Left lobe of liver (tissue), 2 donors: ENCODE results near the gene CKAP5. TPM values are rescaled to one million over a fixed set of nuclear protein-coding genes. Genes with fewer than 3 reads are reported as not detected.
"Not testable (repeated sequence)": the region's sequence is repeated elsewhere in the genome, so short reads cannot be mapped to it uniquely, and the experiment has no call there.

Source experiments
- ATAC-seq: fragments of 200-7000 bp; cut with Tn5 transposase; one replicate; pipeline ENCODE4 v1.9.1; 2020; ENCODE audit warnings: mild to moderate bottlenecking, moderate library complexity
- DNase-seq: peaks from one replicate; pipeline ENCODE4 v3.0.0-alpha.2; 2020; ENCODE audit warnings: low spot score
- total RNA-seq: library from RNA; stranded (reverse); gene quantifications from one replicate; pipeline ENCODE4 v1.2.1, GENCODE V29; 2021
- donor health status: DM: no; HTN: no; CAD: no; lungs with moderate emphysema.
- donor health status: DM: no; HTN: yes; CAD: no.

The CKAP5 gene
- total RNA-seq, 1 donor from 2014 or later, result 19.5 TPM

- DNase-seq (no peak), ATAC-seq (peak; percentile 7)
Measured at GRCh38 chr11:46729110-46730027, 116.7 kb downstream of the CKAP5 start.

GRCh38 chr11:46728659-46729040 is 117.4 kb downstream of the CKAP5 start:
- ATAC-seq (no peak), DNase-seq (no peak)

- ATAC-seq (no peak), DNase-seq (no peak)
Measured at GRCh38 chr11:46727952-46728658, 118.0 kb downstream of the CKAP5 start.

GRCh38 chr11:46726206-46726862 is 119.7 kb downstream of the CKAP5 start:
- DNase-seq (no peak), ATAC-seq (peak; percentile 3)

GRCh38 chr11:46725338-46726205 is 120.5 kb downstream of the CKAP5 start:
- ATAC-seq (no peak), DNase-seq (no peak)

- no peak for DNase-seq
Measured at GRCh38 chr11:46724088-46724487, 122.0 kb downstream of the CKAP5 start.

GRCh38 chr11:46723359-46723680 is 122.8 kb downstream of the CKAP5 start:
- no peak for DNase-seq
- ATAC-seq, result no peak

More at GRCh38 chr11:46724088-46724487, 122.0 kb downstream of the CKAP5 start:
- peak; percentile 41 for ATAC-seq

- DNase-seq, result no peak
- no peak for ATAC-seq
Measured at GRCh38 chr11:46722566-46723358, 123.3 kb downstream of the CKAP5 start.

- ATAC-seq, result no peak
- DNase-seq, result no peak
Measured at GRCh38 chr11:46721286-46721685, 124.8 kb downstream of the CKAP5 start.

GRCh38 chr11:46719543-46720218 is 126.4 kb downstream of the CKAP5 start:
- no peak for DNase-seq
- no peak for ATAC-seq

GRCh38 chr11:46719048-46719542 is 127.0 kb downstream of the CKAP5 start, which contains the start of gene F2:
Gene F2 (plus strand): TSS chr11:46719213. CDS start chr11:46719236, 23 bp downstream.
- peak; percentile 94 for DNase-seq
- ATAC-seq, result peak; percentile 71

- ATAC-seq (peak; percentile 78), DNase-seq (peak; percentile 98)
Measured at GRCh38 chr11:46718155-46719019, 127.7 kb downstream of the CKAP5 start.

GRCh38 chr11:46717825-46718154 is 128.3 kb downstream of the CKAP5 start:
- not testable (repeated sequence) for DNase-seq, ATAC-seq

GRCh38 chr11:46712874-46713576 is 133.1 kb downstream of the CKAP5 start:
- ATAC-seq, result no peak
- DNase-seq, result no peak

- no peak for DNase-seq
- peak; percentile 34 for ATAC-seq
Measured at GRCh38 chr11:46711303-46711702, 134.8 kb downstream of the CKAP5 start.

GRCh38 chr11:46710821-46711269 is 135.2 kb downstream of the CKAP5 start:
- DNase-seq (peak; percentile 80), ATAC-seq (peak; percentile 87)

- not testable (repeated sequence) for ATAC-seq
Measured at GRCh38 chr11:46709351-46709750, 136.7 kb downstream of the CKAP5 start.

More at GRCh38 chr11:46709351-46709750, 136.7 kb downstream of the CKAP5 start:
- DNase-seq, result not testable (repeated sequence)
